GM18517 (cell line): ENCODE results near the gene CAPN14.
"Not testable (repeated sequence)": the region's sequence is repeated elsewhere in the genome, so short reads cannot be mapped to it uniquely, and the experiment has no call there.

Experiments used
- ATAC-seq: cut with Tn5 transposase; IDR thresholded peaks from one replicate; pipeline ENCODE4 v1.9.1; 2021; ENCODE audit warnings: mild to moderate bottlenecking, moderate library complexity; ENCODE audit not compliant: unreplicated experiment

CAPN14 gene

DNA sequence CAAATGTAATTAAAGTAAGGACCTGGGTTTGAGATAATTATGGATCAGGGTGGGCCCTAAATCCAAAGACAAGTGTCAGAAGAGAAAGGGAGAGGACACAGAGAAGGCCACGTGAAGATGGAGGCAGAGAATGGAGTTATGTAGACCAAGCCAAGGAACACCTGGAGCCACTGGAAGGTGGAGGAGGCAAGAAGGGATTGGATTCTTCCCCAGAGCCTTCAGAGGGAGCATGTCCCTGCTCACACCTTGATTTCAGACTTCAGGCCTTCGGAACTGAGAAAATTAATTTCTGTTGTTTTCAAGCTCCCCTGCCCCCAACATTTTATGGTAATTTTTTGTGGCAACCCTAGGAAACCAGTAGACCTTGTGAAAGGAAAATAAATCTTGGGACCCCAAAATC lies 19.6 kb downstream of the CAPN14 start:
- ATAC-seq: no peak

DNA sequence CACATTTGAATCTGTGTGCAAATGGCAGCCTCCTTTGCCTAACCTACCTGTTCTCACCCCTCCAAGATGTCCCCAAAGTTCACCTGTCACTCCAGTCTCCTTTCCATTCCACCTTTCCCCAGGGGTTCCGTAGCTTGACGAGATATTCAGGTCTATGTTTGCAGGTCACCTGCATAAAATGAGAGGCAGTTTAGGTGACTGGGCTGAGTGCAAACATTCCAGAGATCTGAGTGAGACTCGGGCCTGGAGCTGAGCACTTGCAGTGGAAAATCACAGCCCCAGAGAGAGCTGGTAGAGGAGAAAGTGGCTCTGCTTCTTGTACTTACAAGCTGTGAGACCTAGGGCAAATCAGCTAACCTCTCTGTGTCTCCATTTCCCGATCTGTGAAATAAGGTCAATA lies 20.1 kb downstream of the CAPN14 start:
- no peak for ATAC-seq

DNA sequence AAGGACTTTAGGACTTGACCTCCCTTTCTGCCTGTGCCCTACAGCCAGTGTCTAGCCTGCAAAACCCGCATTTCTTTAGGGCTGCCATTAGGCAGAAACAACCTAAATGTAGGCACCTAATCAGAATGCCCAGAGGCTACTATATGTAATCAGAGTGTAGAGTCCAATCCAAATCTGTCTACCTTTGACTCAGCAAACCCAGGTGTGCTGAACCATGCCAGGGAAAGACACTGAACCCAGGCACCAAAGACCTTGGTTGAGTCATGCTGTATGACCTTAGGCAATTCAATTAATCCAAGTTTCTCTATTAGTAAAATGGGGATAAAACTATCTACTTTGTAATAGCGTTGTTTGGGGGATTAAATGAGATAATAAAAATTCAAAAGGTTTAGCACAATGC lies 20.7 kb downstream of the CAPN14 start:
- no peak for ATAC-seq

DNA sequence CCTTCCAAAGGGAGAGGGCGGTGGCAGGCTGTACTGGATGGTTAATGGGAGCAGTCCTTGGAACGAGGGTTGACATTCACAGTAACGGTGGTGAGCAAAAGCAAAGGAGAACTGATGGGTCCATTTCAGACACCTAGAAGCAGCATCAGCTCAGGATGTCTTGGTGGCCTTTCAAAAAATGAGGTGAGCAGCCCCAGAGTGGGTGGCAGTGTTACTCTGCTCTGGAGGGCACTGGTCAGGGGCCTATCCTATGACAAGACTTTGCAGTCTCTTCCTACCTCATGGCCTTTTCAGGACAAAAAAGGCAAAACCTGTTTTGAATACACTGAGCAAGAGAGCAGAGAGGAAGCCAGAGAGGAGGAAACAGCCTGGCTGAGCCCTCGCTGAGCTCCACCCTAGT lies 23.5 kb downstream of the CAPN14 start:
- ATAC-seq: no peak

DNA sequence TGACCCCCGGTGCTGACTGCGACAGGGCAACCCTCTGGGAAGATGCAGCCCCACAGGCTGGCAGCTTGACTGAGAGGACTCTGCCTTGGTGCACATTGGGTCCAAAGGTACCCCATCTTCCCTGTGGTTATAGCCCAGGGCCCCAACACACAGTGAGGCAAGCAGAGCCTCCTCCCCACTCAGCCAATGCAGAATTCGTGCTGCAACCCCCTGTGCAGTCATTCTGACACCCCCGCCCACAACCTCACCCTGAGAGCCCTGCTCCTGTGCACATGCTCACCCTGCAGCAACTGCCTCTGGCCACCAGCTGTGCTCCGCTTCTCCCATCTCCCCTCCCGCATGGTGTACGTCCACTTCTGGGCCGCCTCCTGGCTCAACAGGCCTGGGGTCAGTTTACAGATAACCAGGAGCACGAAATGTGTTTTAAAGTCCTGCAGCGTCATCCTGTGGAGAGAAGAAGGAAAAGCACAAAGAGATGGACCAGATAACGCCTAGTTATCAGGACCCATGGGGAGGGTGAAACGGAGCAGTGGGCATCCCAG lies 24.4 kb downstream of the CAPN14 start:
- ATAC-seq: no peak

DNA sequence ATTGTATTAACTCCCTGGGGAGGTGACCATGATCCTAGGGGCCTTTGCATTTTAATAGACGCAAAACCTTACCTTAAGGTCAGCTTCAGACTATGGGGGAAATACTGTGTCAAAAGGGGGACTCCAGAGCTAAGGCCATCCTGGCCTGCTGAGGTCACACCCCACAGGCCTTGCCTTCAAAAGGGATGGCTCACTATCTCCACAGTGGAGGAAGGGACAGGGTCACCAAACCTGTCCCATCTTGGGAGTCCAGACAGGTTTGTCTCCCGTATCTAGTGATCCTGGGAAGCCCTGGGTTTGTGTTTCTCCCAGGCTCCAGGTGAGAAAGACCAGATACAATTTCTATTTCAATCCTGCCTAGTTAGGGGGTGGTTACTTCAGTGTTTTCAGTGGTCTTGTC lies 24.9 kb downstream of the CAPN14 start:
- ATAC-seq: no peak

DNA sequence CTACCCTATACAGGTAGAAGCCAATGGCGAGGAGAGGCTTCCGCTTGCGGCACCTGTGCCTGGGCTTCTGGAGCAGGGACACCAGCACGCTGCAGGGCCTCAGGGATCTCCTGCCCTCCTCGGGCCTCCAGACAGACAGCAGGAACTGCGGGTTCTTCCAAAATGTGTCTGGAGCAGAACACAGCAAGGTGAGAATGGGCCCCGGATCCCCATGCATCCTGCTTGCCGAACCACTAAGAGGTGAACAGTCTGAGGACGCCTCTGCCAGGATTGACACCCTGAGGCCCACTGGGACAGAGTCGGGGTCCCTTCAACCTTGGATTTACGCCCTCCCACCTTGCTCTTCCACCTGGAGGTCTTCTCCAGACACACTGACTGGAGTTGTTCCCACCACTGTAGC lies 25.4 kb downstream of the CAPN14 start:
- ATAC-seq: no peak

DNA sequence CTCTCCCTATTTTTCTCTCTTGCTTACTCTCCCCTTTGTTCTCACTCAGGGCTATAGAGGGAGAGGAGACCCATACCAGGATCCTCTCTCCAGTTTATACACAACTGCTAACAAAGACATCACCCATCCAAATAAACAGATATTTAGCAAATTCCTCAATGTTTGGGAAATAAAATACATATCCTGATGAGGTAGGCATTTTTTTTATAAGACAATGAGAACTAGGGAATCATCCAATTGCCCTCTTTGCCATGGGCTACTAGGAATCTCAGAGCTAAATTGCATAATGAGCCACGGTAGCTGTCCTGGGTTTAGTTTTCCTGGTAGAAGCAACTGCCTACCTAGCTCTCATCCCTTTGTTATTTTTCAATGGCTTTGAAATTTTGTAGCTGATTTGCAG lies 27.1 kb downstream of the CAPN14 start:
- ATAC-seq: no peak

DNA sequence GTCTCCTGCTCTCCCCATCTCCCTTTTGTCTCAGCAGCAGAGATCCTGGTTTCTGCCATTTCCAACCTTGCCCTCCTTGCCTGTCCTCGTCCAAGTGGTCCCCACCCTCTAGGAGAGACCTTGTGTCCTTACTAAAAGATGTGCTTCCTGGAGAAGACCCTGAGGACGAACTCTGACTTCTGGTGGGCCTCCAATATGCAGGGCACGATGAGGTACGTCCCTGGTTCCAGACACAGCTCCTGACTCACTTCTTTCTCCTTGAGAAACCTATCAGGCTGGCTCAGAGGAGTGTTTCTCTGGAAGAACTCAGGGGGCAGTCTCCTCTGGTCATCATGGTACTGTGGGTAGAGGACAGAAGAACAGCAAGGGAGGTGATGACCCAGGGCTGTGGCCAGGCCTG lies 28.2 kb downstream of the CAPN14 start:
- ATAC-seq: no peak

DNA sequence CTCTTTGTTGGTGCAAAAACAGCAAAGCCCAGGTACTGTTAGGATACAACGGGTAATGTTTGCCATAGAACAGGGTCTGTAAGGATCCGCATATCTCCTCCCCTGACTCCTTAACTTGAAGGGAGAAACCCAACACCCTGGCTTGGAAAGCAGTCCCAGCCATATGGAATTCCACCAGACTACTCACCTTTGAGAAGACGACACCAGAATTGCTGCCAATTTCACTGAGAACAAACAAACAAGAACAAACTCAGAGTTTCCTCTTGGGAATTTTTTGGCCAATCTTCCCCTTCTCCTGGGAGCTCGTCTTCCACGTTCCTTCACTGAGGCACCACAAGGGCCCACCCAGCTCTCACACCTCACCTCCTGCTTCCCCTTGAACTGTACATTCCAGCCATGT lies 29.2 kb downstream of the CAPN14 start:
- ATAC-seq: no peak

DNA sequence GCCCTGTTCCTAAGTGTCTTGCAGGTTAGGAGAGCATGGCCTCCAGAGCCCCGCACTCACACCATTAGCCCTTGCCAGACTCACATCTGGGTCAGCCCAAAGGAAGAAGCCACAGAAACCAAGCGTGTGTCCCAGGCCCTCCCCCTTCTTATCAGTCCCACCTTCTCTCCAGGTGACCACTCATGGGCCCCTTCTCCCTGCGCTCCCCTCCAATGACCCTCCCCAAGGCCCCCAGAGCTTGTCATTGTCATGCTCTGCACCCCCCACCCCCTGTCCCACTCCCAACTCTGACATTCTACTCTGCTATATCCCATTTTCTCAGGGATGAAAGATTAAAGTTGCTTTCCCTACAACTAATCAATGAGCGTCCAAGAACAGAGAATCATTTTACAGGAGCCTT lies 30.1 kb downstream of the CAPN14 start:
- ATAC-seq: no peak

DNA sequence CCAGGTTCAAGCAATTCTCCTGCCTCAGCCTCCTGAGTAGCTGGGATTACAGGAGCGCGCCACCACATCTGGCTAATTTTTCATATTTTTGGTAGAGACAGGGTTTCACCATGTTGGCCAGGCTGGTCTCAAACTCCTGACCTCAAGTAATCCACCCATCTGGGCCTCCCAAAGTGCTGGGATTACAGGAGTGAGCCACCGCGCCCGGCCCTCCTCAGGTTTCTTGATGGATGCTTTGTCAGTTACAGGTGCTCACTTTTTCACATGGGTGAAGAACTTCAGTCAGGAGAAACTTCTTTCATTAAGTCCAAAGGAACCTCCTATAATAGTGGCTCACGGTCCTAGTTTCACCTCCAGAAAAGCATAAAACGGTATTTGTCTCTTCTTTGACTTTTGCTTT lies 33.3 kb downstream of the CAPN14 start:
- ATAC-seq: not testable (repeated sequence)

DNA sequence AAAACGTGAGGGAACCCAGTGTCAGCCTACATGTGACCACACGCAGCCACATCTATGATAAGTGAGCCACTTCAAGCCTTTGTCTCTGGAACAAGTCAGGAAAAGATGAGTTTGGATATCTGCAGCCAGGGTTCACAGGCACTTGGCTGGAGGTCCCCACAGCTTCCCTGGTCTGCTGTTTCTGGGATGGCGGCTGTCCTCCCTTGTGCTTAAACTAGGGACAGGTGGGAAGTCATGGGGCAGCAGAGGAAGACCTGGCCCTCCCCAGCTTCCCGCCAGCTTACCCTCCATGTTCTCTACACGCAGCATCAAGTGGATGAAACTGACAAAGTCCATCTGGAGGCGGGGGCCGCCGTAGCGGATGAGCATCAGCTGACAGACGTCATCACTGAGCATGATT lies 40.6 kb downstream of the CAPN14 start:
- ATAC-seq: no peak

DNA sequence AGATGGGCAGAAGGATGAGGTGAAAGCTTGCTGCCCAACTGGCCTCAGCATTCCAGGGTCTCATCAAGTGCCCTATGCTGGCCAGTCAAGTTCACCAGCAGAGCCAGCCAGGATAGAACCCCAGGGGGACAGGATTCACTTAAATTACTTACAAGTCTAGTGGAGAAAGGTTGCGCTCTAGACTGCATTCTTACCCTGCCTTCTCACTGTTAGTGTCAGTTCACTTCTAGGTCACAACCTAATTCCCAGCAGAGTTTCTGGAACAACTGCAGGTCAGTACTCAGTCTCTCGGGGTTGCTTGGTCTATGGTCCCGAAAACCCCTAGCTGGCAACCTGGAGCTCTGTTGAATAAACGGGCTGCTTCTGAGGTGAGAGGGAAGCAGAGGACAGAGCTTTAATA lies 46.2 kb downstream of the CAPN14 start:
- no peak for ATAC-seq

DNA sequence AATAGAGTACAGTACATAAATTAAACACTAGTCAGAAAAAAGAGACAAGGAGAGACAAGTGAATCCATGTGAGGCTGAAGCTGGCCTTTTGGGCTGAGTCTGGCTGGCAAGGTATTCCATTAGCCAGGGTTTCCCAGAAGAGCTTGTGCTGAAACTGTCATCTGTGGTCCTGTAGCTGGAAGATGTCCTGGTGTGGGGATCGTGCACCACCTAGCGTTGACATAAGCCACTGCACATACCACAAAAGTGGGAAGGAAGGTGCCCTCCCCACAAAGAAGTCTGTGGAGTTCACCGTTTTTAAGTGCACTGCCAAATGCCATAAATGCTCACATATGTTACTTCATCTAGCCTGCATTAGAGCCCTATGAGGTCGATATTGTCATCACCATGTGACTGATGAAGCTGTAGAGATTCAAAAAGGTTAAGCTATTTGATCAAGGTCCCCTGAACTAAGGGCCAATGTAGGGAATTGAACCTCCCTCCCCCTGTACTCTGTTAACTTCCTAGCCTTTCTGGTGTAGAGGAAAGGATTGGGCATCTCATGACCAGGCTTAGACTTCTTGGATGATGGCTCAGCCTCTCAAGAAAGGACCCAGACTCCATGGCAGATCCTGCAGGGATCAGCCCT lies 47.1 kb downstream of the CAPN14 start:
- no peak for ATAC-seq

DNA sequence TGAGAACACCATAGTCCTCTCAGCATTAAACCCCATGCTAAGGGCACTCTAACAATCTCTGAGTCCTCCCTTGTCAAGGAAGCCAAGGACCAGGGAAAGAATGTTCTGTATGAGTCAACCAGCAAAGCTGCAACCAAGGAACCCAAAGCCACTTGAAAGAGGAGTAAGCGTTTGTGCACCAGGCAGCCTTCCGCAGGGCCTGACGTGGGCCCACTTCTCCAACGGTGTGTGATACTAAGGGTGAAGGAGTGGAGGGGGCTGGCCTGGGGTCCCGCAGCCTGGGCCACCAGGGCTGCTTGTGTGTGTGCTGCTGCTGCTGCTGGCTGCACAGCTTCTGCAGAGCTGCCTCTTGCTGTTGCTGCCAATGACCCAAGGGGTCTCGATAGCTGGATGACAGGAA lies 49.0 kb downstream of the CAPN14 start:
- no peak for ATAC-seq

DNA sequence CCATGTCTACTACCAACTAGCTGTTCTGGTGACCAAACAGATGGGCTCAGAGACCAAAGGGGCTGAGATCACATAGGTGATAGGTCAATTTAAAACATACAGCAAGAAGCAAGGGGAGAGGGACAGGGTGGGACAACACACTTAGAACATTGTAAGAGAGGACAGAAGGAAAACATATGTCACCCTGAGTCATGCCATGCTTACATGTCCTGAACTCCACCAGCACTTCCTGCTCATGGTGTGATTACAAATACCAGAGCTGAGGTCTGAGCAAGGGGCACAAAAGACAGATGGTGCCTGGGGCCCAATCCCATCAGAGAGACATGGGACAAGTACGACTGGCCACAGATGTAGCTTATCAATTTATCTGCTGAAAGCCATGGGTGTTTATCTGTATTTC lies 50.4 kb downstream of the CAPN14 start:
- no peak for ATAC-seq

DNA sequence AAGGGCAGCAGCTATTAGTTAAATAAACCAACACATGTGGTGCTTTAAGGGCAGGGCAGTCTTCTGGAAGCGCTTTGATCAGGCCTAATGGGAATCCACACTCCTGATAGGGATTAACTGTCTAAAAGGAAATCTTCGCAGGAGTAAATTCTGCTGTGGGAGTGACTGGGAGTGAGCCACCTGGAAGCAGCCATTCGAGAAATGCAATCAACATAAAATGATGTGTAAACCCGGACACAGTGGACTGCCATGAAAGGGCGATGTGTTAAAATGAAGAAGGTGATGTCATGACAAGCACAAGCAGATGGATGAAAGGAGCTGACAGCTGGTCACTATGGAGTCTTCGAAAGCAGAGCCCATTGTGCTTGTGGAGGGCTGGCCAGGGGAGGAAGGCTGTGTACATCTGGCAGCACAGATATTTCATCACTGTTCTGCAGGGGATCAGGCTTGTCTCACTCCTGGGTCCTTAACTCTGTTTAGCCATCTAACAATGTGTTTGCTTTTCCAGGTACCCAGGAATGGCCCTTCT lies 54.2 kb downstream of the CAPN14 start:
- ATAC-seq: no peak

DNA sequence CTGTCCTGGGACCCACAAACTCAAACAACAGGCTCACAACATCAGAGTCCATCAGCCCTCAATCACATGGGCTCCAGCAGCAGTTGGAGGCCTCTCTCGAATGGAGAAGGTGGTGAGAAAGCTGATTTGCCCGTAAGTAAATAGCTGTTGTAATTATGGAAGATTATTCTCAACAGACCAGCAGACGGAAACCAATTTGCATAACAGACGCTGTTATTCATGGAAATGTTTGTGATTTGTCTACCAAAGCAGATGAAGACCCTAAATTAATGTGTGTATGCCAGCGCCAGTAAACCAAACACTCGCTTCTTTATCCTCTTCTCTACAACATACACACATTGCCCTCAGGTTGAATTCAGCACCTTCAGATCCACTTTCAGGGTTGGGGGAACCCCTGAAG lies 55.7 kb downstream of the CAPN14 start:
- no peak for ATAC-seq

DNA sequence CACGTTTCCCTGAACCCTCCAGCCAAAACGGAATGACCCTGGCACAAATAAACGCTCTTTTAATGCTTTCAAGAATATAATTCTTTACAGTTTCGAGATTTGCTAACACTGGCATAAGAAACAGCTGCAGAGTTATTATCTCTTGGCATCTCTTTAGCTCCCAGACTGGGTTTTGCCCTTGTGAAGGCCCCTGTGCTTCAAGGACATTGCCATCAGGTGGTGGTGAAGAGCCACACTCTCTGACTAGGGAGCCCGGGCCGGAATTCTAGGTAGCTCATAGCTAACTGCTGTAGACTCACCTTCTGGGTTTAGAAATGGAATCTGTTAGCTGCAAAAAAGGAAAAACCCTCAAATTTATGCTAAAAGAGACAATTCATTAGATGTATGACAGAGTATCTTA lies 65.8 kb downstream of the CAPN14 start:
- ATAC-seq: no peak

DNA sequence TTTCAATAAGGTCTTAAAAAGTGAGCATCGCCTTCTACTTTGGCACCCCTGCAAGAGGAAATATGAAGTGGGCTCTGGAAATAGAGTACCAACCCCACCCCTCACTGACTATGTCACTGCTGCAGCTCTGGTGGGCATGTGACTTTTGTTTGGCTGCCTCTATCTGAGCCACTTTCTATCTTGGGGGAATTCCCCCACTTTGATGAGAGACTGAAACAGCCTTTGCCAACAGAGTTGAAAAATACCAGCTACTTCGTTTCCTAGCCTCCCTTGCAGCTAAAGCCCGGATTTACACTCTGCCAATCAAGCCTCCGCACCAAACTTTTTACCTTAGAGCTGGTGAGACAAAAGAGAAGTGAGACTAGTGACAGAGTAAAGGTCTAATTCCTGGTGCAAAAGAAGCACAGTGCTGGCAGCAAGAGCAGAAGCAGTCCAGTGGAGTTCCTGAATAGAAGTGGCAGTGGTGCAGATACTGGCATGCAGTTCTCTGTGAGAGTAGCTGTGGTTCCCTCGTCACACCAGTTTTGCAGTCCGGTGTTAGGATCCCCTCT lies 67.1 kb downstream of the CAPN14 start:
- no peak for ATAC-seq

DNA sequence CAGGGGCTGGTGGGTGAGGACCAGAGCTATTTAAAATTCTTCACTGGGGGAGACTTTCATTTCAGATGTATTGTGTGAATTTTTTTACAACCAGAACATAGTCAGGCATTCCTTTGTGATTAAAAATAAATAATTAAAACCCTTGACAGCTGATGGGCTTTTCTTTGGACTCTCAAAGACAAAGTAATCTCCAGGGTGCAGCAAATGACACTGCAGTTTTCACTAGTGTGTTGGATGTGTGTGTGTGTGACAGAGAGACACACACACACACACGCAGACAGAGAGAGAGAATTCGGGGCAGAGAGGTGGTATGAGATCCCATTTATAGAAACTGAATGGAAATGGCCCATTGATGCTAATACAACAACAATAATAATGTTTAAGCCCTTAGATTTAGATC lies 68.8 kb downstream of the CAPN14 start:
- ATAC-seq: no peak

DNA sequence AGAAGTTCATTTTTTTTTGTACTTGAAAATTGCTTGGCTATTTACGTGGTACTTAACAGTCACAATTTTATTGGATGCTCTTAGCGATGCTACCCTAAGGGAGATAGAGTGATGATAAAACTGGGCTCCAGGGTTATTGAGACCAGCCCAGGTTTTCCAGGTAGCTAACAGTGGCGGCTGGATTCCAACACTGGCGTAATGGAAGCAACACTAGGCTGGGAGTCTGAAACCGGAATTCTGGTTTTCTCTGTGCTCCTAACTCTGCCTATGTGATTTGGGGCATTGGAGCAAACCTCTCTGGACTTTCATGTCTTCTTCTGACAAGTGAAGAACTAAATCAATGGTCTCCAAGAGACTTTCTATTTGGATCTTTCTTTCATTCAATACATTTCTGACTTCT lies 69.7 kb downstream of the CAPN14 start:
- no peak for ATAC-seq
